Hepatocyte (in vitro differentiated cells): ENCODE data around the gene SMS. TPM values are rescaled to one million over a fixed set of nuclear protein-coding genes. Genes with fewer than 3 reads are reported as not detected.

Source experiments
- DNase-seq: peaks from one replicate; pipeline ENCODE4 v3.0.0-alpha.2; 2016; ENCODE audit warnings: low spot score
- H2AFZ ChIP-seq: fragments of 200-600 bp; sonication (generic); 2 replicates; pipeline ENCODE4 v1.6.0; 2016; ENCODE audit warnings: antibody characterized with exemption, mild to moderate bottlenecking
- H3K27ac ChIP-seq: fragments of 200-600 bp; sonication (generic); 2 replicates; pipeline ENCODE4 v1.5.1; 2016; ENCODE audit warnings: mild to moderate bottlenecking
- H3K27me3 ChIP-seq: fragments of 200-600 bp; sonication (generic); 2 replicates; pipeline ENCODE4 v1.6.1; 2016
- H3K36me3 ChIP-seq: fragments of 200-600 bp; sonication (generic); replicated peaks from 2 replicates; pipeline ENCODE4 v1.5.1; 2016; ENCODE audit warnings: low read depth; ENCODE audit not compliant: insufficient read depth
- H3K4me1 ChIP-seq: fragments of 200-600 bp; sonication (generic); 2 replicates; pipeline ENCODE4 v1.5.1; 2016; ENCODE audit warnings: mild to moderate bottlenecking, moderate library complexity; ENCODE audit not compliant: insufficient read depth
- H3K4me2 ChIP-seq: fragments of 200-600 bp; sonication (generic); 2 replicates; pipeline ENCODE4 v1.6.0; 2016
- H3K4me3 ChIP-seq: fragments of 200-600 bp; sonication (generic); 2 replicates; pipeline ENCODE4 v1.5.1; 2016; ENCODE audit warnings: mild to moderate bottlenecking
- H3K79me2 ChIP-seq: fragments of 200-600 bp; sonication (generic); 2 replicates; pipeline ENCODE4 v1.6.0; 2017; ENCODE audit warnings: mild to moderate bottlenecking
- H3K9me2 ChIP-seq: fragments of 200-600 bp; sonication (generic); replicated peaks from 2 replicates; pipeline ENCODE4 v1.6.0; 2017; ENCODE audit warnings: mild to moderate bottlenecking; ENCODE audit not compliant: insufficient read depth
- H3K9me3 ChIP-seq: fragments of 200-600 bp; sonication (generic); 2 replicates; pipeline ENCODE4 v1.5.1; 2016; ENCODE audit warnings: low read depth, mild to moderate bottlenecking
- H4K20me1 ChIP-seq: fragments of 200-600 bp; sonication (generic); 2 replicates; pipeline ENCODE4 v1.6.0; 2016; ENCODE audit warnings: mild to moderate bottlenecking; ENCODE audit not compliant: insufficient read depth, poor library complexity, severe bottlenecking
- EZH2 ChIP-seq: fragments of 200-600 bp; sonication (generic); IDR thresholded peaks from 2 replicates; pipeline ENCODE4 v1.6.1; 2016; ENCODE audit warnings: antibody characterized with exemption, mild to moderate bottlenecking, borderline replicate concordance
- EZH2phosphoT487 ChIP-seq: fragments of 200-600 bp; sonication (generic); IDR thresholded peaks from one replicate; pipeline ENCODE4 v1.6.1; 2018; ENCODE audit warnings: antibody characterized with exemption, mild to moderate bottlenecking, low read depth, moderate library complexity; ENCODE audit not compliant: unreplicated experiment, severe bottlenecking
- WGBS: methylation state at CpG from one replicate; pipeline ENCODE4 v1.1.6; 2016; ENCODE audit warnings: low lambda C conversion rate; ENCODE audit errors: missing lambda C conversion rate; 5-methylcytosine and 5-hydroxymethylcytosine counted together
- polyA plus RNA-seq: library from polyadenylated mRNA; unstranded; fragments of >200 nt; fragmentation: Nextera tagmentation; extraction: Ambion mirVana; gene quantifications from 2 replicates; pipeline ENCODE4 v1.2.1, GENCODE V29; 2016
- total RNA-seq: library from RNA; depleted of rRNA; stranded (reverse); fragments of >200 nt; gene quantifications from 2 replicates; pipeline ENCODE4 v1.2.3, GENCODE V29; 2014
- TF ChIP-seq, protein P1 (sequence below): fragments of 200-600 bp; sonication (generic); IDR thresholded peaks from 2 replicates; pipeline ENCODE4 v1.5.1; 2016; ENCODE audit warnings: antibody characterized with exemption, mild to moderate bottlenecking; ENCODE audit not compliant: poor library complexity

The SMS gene
- total and polyA plus RNA-seq, 2 experiments from 2014 or later = 70.1 to 80.9 TPM

GRCh38 chrX:21930986-21931385 is 9.5 kb upstream of the SMS start:
- Histone ChIP-seq H3K27me3 (no peaks in the 10 kb centered on the region), H4K20me1 (no peaks in the 10 kb centered on the region), H3K9me2 (no peaks in the 10 kb centered on the region), H3K4me2 (no peak overlapping the region), H3K4me1 (no peaks in the 10 kb centered on the region), H3K27ac (no peak overlapping the region), H3K36me3 (no peaks in the 10 kb centered on the region), H3K79me2 (no peaks in the 10 kb centered on the region), H3K9me3 (no peaks in the 10 kb centered on the region), H2AFZ (no peak overlapping the region), H3K4me3 (no peak overlapping the region)
- WGBS = 73% methylated on average over 1 of the region's 1 CpG
- TF ChIP-seq EZH2 (no peak), EZH2phosphoT487 (no peak)
- TF ChIP-seq, protein P1, sequence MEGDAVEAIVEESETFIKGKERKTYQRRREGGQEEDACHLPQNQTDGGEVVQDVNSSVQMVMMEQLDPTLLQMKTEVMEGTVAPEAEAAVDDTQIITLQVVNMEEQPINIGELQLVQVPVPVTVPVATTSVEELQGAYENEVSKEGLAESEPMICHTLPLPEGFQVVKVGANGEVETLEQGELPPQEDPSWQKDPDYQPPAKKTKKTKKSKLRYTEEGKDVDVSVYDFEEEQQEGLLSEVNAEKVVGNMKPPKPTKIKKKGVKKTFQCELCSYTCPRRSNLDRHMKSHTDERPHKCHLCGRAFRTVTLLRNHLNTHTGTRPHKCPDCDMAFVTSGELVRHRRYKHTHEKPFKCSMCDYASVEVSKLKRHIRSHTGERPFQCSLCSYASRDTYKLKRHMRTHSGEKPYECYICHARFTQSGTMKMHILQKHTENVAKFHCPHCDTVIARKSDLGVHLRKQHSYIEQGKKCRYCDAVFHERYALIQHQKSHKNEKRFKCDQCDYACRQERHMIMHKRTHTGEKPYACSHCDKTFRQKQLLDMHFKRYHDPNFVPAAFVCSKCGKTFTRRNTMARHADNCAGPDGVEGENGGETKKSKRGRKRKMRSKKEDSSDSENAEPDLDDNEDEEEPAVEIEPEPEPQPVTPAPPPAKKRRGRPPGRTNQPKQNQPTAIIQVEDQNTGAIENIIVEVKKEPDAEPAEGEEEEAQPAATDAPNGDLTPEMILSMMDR = no peak
- no peak for DNase-seq

GRCh38 chrX:21932292-21933002 is 8.1 kb upstream of the SMS start:
- Histone ChIP-seq H3K4me2 (no peak overlapping the region), H3K4me1 (no peaks in the 10 kb centered on the region), H4K20me1 (no peaks in the 10 kb centered on the region), H3K4me3 (no peak overlapping the region), H3K79me2 (no peaks in the 10 kb centered on the region), H2AFZ (no peak overlapping the region), H3K9me3 (no peaks in the 10 kb centered on the region), H3K36me3 (no peaks in the 10 kb centered on the region), H3K27ac (peak overlapping the region; percentile 4), H3K27me3 (no peaks in the 10 kb centered on the region), H3K9me2 (no peaks in the 10 kb centered on the region)
- 71% methylated on average over 11 of the region's 11 CpGs for WGBS
- TF ChIP-seq EZH2 (no peak), EZH2phosphoT487 (no peak)
- TF ChIP-seq, protein P1 = no peak
- no peak for DNase-seq

- H3K4me3 ChIP-seq = no peak overlapping the region
- H2AFZ ChIP-seq = no peak overlapping the region
- no peak for DNase-seq
- H3K4me1 ChIP-seq = no peaks in the 10 kb centered on the region
- 77% methylated on average over 7 of the region's 7 CpGs for WGBS
- H3K36me3 ChIP-seq = no peaks in the 10 kb centered on the region
- no peak for TF ChIP-seq EZH2phosphoT487
- no peak for TF ChIP-seq EZH2
- TF ChIP-seq, protein P1 = no peak
- no peaks in the 10 kb centered on the region for H3K9me2 ChIP-seq
- peak overlapping the region; percentile 4 for H3K27ac ChIP-seq
- H3K4me2 ChIP-seq = no peak overlapping the region
- H4K20me1 ChIP-seq = no peaks in the 10 kb centered on the region
- no peaks in the 10 kb centered on the region for H3K27me3 ChIP-seq
- no peaks in the 10 kb centered on the region for H3K9me3 ChIP-seq
- H3K79me2 ChIP-seq = no peaks in the 10 kb centered on the region
Measured at GRCh38 chrX:21933077-21933476, 7.4 kb upstream of the SMS start.
